H1 (cell line): ENCODE results near the gene C16orf89.

Source experiments
- BRCA1 ChIP-seq: IDR thresholded peaks from 2 replicates; pipeline ENCODE4 v1.6.1; 2012; ENCODE audit warnings: low read depth, low read length, improper control_type of control experiment
- HDAC2 ChIP-seq, 2 experiments: fragments of 300-600 bp in 1 of 2; sonication (generic) in 1 of 2; IDR thresholded peaks; 2 replicates each; pipeline ENCODE4 v1.6.1; 2011 to 2012; ENCODE audit warnings: low read depth in 2 of 2, low read length in 2 of 2, mild to moderate bottlenecking in 2 of 2, moderate library complexity in 2 of 2, borderline replicate concordance in 1 of 2, inconsistent platforms in 1 of 2
- MAFK ChIP-seq: IDR thresholded peaks from 2 replicates; pipeline ENCODE4 v1.6.1; 2012; ENCODE audit warnings: low read depth, mild to moderate bottlenecking, improper control_type of control experiment, low read length
- POLR2AphosphoS5 ChIP-seq: IDR thresholded peaks from 2 replicates; pipeline ENCODE4 v1.6.1; 2011; ENCODE audit warnings: low read depth, low read length
- SIX5 ChIP-seq: IDR thresholded peaks from 2 replicates; pipeline ENCODE4 v1.6.1; 2011; ENCODE audit warnings: mild to moderate bottlenecking, low read depth, low read length
- YY1 ChIP-seq: IDR thresholded peaks from 2 replicates; pipeline ENCODE4 v1.6.1; 2011; ENCODE audit warnings: low read depth, mild to moderate bottlenecking, low read length
- ZNF274 ChIP-seq: IDR thresholded peaks from 2 replicates; pipeline ENCODE4 v1.7.0; 2012; ENCODE audit warnings: low read length, borderline replicate concordance; ENCODE audit errors: extremely low read depth
- TF ChIP-seq, protein P1 (sequence below), 3 experiments: IDR thresholded peaks; 1 replicate in 2 of 3; 2 replicates in 1 of 3; pipeline versions ENCODE4 v1.5.1 to v1.6.1; 2011; ENCODE audit warnings: low read length in 3 of 3, mild to moderate bottlenecking in 3 of 3, inconsistent platforms in 2 of 3, low read depth in 1 of 3, moderate library complexity in 1 of 3; ENCODE audit not compliant: insufficient read depth in 1 of 3; ENCODE audit errors: control extremely low read depth in 1 of 3
- TF ChIP-seq, protein P2 (sequence below): IDR thresholded peaks from 2 replicates; pipeline ENCODE4 v1.6.1; 2011; ENCODE audit warnings: low read length, improper control_type of control experiment

DNA sequence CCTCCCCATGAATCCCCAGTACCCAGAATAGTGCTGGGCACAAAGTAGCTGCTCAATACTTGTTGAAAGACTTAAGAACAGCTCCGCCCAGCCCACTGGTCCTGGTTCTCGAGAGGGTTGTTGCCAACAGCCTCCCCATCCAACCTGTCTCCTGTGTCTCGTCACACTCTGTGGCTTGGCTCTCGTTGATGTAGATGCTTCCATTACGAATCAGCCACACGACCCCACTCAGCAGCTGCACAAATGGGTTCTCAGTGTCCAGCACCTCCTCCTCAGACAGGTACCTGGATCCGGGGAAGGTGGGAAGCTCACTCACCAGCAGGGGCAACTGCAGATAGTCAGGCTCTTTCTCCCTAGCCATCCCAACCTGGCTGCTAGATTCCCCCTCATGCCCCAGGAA lies 34.2 kb downstream of the C16orf89 start:
- TF ChIP-seq HDAC2 (IDR thresholded peaks at IDR 0.05; ENCODE audit: borderline replicate concordance in 1 of 2, low read depth in 2 of 2, low read length in 2 of 2) = no peak
- TF ChIP-seq, protein P1, sequence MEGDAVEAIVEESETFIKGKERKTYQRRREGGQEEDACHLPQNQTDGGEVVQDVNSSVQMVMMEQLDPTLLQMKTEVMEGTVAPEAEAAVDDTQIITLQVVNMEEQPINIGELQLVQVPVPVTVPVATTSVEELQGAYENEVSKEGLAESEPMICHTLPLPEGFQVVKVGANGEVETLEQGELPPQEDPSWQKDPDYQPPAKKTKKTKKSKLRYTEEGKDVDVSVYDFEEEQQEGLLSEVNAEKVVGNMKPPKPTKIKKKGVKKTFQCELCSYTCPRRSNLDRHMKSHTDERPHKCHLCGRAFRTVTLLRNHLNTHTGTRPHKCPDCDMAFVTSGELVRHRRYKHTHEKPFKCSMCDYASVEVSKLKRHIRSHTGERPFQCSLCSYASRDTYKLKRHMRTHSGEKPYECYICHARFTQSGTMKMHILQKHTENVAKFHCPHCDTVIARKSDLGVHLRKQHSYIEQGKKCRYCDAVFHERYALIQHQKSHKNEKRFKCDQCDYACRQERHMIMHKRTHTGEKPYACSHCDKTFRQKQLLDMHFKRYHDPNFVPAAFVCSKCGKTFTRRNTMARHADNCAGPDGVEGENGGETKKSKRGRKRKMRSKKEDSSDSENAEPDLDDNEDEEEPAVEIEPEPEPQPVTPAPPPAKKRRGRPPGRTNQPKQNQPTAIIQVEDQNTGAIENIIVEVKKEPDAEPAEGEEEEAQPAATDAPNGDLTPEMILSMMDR (IDR thresholded peaks at IDR 0.05; ENCODE audit: control extremely low read depth in 1 of 3, insufficient read depth in 1 of 3, low read depth in 1 of 3, low read length in 3 of 3) = no peak
- TF ChIP-seq, protein P2, sequence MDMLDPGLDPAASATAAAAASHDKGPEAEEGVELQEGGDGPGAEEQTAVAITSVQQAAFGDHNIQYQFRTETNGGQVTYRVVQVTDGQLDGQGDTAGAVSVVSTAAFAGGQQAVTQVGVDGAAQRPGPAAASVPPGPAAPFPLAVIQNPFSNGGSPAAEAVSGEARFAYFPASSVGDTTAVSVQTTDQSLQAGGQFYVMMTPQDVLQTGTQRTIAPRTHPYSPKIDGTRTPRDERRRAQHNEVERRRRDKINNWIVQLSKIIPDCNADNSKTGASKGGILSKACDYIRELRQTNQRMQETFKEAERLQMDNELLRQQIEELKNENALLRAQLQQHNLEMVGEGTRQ = no peak
- TF ChIP-seq YY1 = no peak
- TF ChIP-seq BRCA1 = no peak
- no peak for TF ChIP-seq SIX5
- no peak for TF ChIP-seq POLR2AphosphoS5
- no peak for TF ChIP-seq ZNF274
- no peak for TF ChIP-seq MAFK
